LNCaP clone FGC (cell line): ENCODE data around the gene SDR39U1.
"Not testable (repeated sequence)": the region's sequence is repeated elsewhere in the genome, so short reads cannot be mapped to it uniquely, and the experiment has no call there.

Experiments used
- DNase-seq: peaks from one replicate; pipeline ENCODE4 v3.0.0-alpha.2; 2011; ENCODE audit warnings: low read depth
- H3K4me3 ChIP-seq: 2 replicates; pipeline ENCODE4 v1.5.1; 2011; ENCODE audit warnings: mild to moderate bottlenecking, low read depth, low read length, control low read depth
- TF ChIP-seq, protein P1 (sequence below): IDR thresholded peaks from 2 replicates; pipeline ENCODE4 v1.5.1; 2012; ENCODE audit warnings: mild to moderate bottlenecking; ENCODE audit not compliant: control insufficient read depth, insufficient read depth; ENCODE audit errors: extremely low read depth

SDR39U1 gene

DNA sequence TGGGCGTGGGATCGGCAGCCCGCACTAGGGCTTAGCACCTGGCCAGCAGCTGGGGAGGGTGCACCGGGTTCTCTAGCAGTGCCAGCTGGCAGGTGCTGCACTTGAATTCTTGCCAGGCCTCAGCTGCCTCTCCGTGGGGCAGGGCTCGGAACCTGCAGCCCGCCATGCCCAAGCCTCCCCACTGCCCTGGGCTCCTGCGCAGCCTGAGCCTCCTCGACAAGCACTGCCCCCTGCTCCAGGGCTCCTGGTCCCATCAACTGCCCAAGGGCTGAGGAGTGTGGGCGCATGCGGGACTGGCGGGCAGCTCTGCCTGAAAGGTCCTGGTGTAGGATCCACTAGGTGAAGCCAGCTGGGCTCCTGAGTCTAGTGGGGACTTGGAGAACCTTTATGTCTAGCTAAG is 30.6 kb upstream of the SDR39U1 start:
- DNase-seq = no peak
- TF ChIP-seq, protein P1, sequence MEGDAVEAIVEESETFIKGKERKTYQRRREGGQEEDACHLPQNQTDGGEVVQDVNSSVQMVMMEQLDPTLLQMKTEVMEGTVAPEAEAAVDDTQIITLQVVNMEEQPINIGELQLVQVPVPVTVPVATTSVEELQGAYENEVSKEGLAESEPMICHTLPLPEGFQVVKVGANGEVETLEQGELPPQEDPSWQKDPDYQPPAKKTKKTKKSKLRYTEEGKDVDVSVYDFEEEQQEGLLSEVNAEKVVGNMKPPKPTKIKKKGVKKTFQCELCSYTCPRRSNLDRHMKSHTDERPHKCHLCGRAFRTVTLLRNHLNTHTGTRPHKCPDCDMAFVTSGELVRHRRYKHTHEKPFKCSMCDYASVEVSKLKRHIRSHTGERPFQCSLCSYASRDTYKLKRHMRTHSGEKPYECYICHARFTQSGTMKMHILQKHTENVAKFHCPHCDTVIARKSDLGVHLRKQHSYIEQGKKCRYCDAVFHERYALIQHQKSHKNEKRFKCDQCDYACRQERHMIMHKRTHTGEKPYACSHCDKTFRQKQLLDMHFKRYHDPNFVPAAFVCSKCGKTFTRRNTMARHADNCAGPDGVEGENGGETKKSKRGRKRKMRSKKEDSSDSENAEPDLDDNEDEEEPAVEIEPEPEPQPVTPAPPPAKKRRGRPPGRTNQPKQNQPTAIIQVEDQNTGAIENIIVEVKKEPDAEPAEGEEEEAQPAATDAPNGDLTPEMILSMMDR = no peak

DNA sequence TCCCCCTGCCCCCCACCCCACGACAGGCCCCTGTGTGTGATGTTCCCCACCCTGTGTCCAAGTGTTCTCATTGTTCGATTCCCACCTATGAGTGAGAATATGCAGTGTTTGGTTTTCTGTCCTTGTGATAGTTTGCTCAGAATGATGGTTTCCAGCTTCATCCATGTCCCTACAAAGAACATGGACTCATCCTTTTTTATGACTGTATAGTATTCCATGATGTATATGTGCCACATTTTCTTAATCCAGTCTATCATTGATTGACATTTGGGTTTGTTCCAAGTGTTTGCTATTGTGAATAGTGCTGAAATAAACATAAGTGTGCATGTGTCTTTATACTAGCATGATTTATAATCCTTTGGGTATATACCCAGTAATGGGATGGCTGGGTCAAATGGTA is 27.9 kb upstream of the SDR39U1 start:
- not testable (repeated sequence) for H3K4me3 ChIP-seq, DNase-seq

More for the DNA sequence above, 30.6 kb upstream of the SDR39U1 start:
- H3K4me3 ChIP-seq = no peak overlapping the region

GRCh38 chr14:24465805-24466204 is 23.2 kb upstream of the SDR39U1 start:
- TF ChIP-seq, protein P1 = no peak
- no peak overlapping the region for H3K4me3 ChIP-seq
- DNase-seq = no peak

DNA sequence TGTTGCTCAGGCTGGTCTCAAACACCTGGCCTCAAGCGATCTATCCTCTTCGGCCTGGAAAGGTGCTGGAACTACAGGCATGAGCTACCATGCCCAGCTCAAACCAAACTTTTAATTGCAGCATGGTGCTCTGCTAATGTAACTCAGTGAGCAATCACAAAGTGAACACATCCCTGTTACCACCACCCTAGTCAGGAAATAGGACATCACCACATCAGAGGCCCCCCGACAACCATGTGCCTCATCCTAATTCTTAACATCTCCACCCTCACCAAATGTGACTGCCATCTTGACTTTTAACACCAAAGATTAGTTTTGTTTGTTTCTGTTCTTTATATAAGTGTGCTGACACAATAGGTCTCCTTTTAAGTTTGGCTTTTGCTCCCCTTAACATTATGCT is 22.8 kb upstream of the SDR39U1 start:
- no peak for DNase-seq
- TF ChIP-seq, protein P1 = no peak
- H3K4me3 ChIP-seq = no peak overlapping the region

GRCh38 chr14:24463884-24464785 is 21.6 kb upstream of the SDR39U1 start:
- TF ChIP-seq, protein P1 = no peak
- H3K4me3 ChIP-seq = no peak overlapping the region
- DNase-seq = no peak

- TF ChIP-seq, protein P1 = no peak
- no peak overlapping the region for H3K4me3 ChIP-seq
- DNase-seq = no peak
Observed at GRCh38 chr14:24463017-24463883, 20.7 kb upstream of the SDR39U1 start.

DNA sequence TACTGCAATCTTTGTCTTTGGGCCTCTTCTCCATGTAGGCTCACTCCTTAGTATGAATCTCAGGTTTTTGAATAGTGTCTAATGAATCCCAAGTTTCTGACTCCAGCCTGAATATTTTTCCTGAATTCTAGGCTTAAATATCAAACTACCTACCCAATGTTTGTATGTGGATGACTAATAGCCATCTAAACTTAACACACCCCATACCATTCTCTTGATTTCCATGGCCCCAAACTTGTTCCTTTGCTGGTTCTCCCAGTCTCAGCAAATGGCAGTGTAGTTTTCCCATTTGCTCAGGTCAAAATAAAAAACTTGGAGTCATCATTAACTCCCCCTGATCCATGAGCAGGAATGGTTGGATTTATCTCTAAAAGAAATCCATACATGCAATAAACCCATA is 18.8 kb upstream of the SDR39U1 start:
- DNase-seq = no peak
- H3K4me3 ChIP-seq = no peak overlapping the region
- TF ChIP-seq, protein P1 = no peak
